ENCODE measurements around the gene PAM. TPM values are rescaled to one million over a fixed set of nuclear protein-coding genes. Genes with fewer than 3 reads are reported as not detected.
A peak's percentile ranks its signal among the peaks of the same experiment; 100 is the strongest.

PAM gene
- total RNA-seq, 4 donors from 2014 or later = 102 to 210 (median 172) TPM

DNA sequence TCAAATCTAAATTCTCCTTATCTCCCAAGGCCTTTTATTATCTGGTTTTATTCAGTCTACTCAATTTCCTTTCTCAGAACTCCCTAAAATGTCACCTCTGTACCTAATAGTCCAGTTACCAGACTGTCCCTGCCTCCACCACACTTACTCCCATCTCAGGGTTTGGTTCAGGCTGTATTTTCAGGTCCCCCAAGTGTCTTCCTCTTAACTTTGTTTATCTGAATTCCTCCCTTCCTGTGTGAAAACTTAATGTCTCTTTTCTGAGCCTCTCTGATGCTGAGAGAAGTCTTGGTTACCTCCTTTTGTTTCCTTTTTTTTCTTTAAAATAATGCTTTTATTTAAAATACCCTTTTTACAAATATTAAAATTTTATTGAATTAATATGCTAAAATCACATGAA is 133.4 kb downstream of the PAM start:
- Histone ChIP-seq H3K4me1 (peaks cover 63 to 68% of the 10 kb centered on the region in 2 donors), H3K27me3 (no peaks in the 10 kb centered on the region), H3K9me3 (no peaks in the 10 kb centered on the region), H3K36me3 (no peaks in the 10 kb centered on the region), H3K27ac (peak overlapping the region in 3 of 4 donors; percentile 11 to 15 (median 14)), H3K4me3 (no peak overlapping the region)
- TF ChIP-seq, protein P1, sequence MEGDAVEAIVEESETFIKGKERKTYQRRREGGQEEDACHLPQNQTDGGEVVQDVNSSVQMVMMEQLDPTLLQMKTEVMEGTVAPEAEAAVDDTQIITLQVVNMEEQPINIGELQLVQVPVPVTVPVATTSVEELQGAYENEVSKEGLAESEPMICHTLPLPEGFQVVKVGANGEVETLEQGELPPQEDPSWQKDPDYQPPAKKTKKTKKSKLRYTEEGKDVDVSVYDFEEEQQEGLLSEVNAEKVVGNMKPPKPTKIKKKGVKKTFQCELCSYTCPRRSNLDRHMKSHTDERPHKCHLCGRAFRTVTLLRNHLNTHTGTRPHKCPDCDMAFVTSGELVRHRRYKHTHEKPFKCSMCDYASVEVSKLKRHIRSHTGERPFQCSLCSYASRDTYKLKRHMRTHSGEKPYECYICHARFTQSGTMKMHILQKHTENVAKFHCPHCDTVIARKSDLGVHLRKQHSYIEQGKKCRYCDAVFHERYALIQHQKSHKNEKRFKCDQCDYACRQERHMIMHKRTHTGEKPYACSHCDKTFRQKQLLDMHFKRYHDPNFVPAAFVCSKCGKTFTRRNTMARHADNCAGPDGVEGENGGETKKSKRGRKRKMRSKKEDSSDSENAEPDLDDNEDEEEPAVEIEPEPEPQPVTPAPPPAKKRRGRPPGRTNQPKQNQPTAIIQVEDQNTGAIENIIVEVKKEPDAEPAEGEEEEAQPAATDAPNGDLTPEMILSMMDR (IDR thresholded peaks at IDR 0.05 in 4 of 5, conservative IDR thresholded peaks at IDR 0.05 in 1 of 5) = no peak
- ATAC-seq (no peak), DNase-seq (no peak)
- in situ Hi-C loops (cut with MboI; ENCODE audit: low sequenced_read_pairs in 4 of 4) = no loop called here
- intact Hi-C loops (cut with DNase I; ENCODE audit: low total_unique reads) = no loop called here

DNA sequence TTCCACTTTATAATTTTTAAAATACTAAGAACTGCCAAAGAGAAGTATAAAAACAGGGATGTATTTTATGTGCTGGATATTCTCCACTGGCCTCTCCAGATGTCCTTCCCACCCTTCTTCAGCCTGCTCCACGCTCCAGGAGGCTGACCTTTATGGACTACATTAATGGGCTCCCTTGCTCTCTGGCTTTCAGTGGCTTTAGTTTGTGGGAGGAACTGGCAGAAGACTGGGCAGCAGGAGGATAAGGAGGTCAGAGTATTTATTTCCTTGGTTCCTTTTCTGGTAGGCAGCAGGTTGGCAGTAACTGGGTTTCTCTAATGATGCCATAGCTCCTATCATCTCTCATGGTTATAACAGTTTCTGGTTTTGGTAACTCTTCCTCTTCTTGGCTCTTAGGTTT is 133.9 kb downstream of the PAM start:
- Histone ChIP-seq H3K9me3 (no peaks in the 10 kb centered on the region), H3K4me3 (no peak overlapping the region), H3K4me1 (peaks cover 61 to 64% of the 10 kb centered on the region in 2 donors), H3K36me3 (no peaks in the 10 kb centered on the region), H3K27me3 (no peaks in the 10 kb centered on the region), H3K27ac (peak overlapping the region in 3 of 4 donors; percentile 11 to 15 (median 14))
- intact Hi-C loops (cut with DNase I; ENCODE audit: low total_unique reads) = no loop called here
- DNase-seq (peak; percentile 14 to 46), ATAC-seq (peak; percentile 81 to 96)
- in situ Hi-C loops (cut with MboI; ENCODE audit: low sequenced_read_pairs in 4 of 4) = no loop called here
- TF ChIP-seq, protein P1 (IDR thresholded peaks at IDR 0.05 in 4 of 5, conservative IDR thresholded peaks at IDR 0.05 in 1 of 5) = no peak
- no peak for TF ChIP-seq POLR2A (IDR thresholded peaks at IDR 0.05)

DNA sequence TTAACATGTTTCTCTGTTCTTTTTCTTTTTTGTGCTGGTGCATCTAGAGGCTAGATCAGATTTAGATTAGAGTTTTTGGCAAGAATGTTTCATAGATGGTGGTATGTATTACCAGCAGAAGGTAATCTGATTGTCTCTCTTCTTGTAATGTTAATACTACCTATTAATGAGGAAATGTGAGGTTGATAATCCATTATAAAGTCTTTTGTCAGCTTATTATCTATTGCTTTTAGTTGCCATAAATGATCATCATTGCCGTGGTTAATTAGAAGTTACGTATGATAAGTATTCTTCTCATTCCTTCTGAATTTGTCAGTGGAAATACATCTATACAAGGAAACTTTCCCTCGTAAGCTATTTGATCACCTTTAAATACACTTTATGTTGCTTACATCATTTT is 135.0 kb downstream of the PAM start:
- Histone ChIP-seq H3K4me3 (no peak overlapping the region), H3K27ac (no peak overlapping the region), H3K36me3 (no peaks in the 10 kb centered on the region), H3K27me3 (no peaks in the 10 kb centered on the region), H3K4me1 (peaks cover 57 to 59% of the 10 kb centered on the region in 2 donors), H3K9me3 (no peaks in the 10 kb centered on the region)
- intact Hi-C loops (cut with DNase I; ENCODE audit: low total_unique reads) = no loop called here
- TF ChIP-seq, protein P1 (IDR thresholded peaks at IDR 0.05 in 4 of 5, conservative IDR thresholded peaks at IDR 0.05 in 1 of 5) = no peak
- TF ChIP-seq POLR2A (IDR thresholded peaks at IDR 0.05) = no peak
- in situ Hi-C loops (cut with MboI; ENCODE audit: low sequenced_read_pairs in 4 of 4) = no loop called here
- ATAC-seq = no peak
- no peak for DNase-seq

DNA sequence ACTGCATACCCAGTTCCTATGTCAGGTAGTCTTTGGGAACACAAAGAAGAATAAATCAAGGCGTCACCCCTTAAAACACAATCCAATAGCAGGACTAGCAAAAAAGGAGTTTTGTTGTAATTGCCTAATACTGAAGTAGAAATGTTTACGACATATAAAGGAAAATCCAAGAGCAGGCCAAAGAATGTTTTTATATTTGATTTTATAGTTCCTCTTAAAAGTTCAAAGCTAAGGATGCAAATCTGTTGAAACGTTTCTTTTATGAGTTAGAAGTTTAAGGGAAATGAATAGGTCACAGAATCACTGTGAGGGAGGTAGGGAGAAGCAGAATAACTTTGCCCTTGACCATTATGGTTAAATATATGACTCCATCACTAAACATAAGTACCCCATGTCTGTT is 136.1 kb downstream of the PAM start:
- DNase-seq (no peak), ATAC-seq (no peak)
- Histone ChIP-seq H3K36me3 (no peaks in the 10 kb centered on the region), H3K27me3 (no peaks in the 10 kb centered on the region), H3K4me3 (no peak overlapping the region), H3K9me3 (no peaks in the 10 kb centered on the region), H3K4me1 (peaks cover 50 to 56% of the 10 kb centered on the region in 2 donors), H3K27ac (no peak overlapping the region)
- in situ Hi-C loops (cut with MboI; ENCODE audit: low sequenced_read_pairs in 4 of 4) = no loop called here
- intact Hi-C loops (cut with DNase I; ENCODE audit: low total_unique reads) = no loop called here
- TF ChIP-seq, protein P1 (IDR thresholded peaks at IDR 0.05 in 4 of 5, conservative IDR thresholded peaks at IDR 0.05 in 1 of 5) = no peak
- TF ChIP-seq POLR2A (IDR thresholded peaks at IDR 0.05) = no peak

DNA sequence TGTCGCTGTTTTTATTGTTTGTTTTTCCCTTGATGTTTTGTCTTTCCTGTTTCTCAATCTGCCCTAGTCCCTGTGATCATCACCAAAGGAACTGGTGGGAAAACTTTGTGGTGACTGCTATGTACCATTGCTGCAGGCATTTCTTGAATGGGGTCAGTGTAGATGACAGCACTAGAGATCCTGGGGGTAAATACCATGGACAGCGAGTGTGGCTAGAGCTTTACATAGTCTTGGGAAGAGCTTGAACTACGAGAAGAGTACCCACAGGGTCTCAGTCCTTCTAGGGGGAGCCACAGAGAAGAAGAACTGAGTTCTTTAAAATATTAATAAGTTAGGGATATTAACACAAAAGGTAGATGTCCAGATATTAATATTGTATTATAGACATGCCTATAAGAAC is 138.8 kb downstream of the PAM start:
- Histone ChIP-seq H3K4me3 (no peak overlapping the region), H3K27me3 (no peaks in the 10 kb centered on the region), H3K27ac (no peak overlapping the region), H3K36me3 (no peaks in the 10 kb centered on the region), H3K9me3 (no peaks in the 10 kb centered on the region), H3K4me1 (peaks cover 33 to 45% of the 10 kb centered on the region in 2 donors)
- in situ Hi-C loops (cut with MboI; ENCODE audit: low sequenced_read_pairs in 4 of 4) = no loop called here
- no peak for DNase-seq
- no peak for ATAC-seq
- no peak for TF ChIP-seq POLR2A (IDR thresholded peaks at IDR 0.05)
- TF ChIP-seq, protein P1 (IDR thresholded peaks at IDR 0.05 in 4 of 5, conservative IDR thresholded peaks at IDR 0.05 in 1 of 5) = no peak
- intact Hi-C loops (cut with DNase I; ENCODE audit: low total_unique reads) = no loop called here
